SK-N-SH treated with all-trans-retinoic acid at 6 μM for 48 hours (cell line): ENCODE data around the gene TNS3.

ENCODE experiments used
- ATAC-seq: fragments of 200-7000 bp; cut with Tn5 transposase; 3 replicates; pipeline ENCODE4 v1.9.1; 2020; ENCODE audit warnings: mild to moderate bottlenecking, moderate library complexity
- ARNTL ChIP-seq: fragments of 450-650 bp; formaldehyde crosslinking; IDR thresholded peaks from 2 replicates; pipeline ENCODE4 v1.5.0; 2020; ENCODE audit warnings: low read depth, mild to moderate bottlenecking, moderate library complexity, borderline replicate concordance
- BACH2 ChIP-seq: fragments of 250-450 bp; sonication (Bioruptor Pico); IDR thresholded peaks from 2 replicates; pipeline ENCODE4 v1.9.0; 2021; ENCODE audit warnings: mild to moderate bottlenecking, borderline replicate concordance
- CREB5 ChIP-seq: fragments of 250-450 bp; sonication (Bioruptor Pico); IDR thresholded peaks from 2 replicates; pipeline ENCODE4 v1.5.1; 2020; ENCODE audit warnings: low read depth, mild to moderate bottlenecking, moderate library complexity
- CSDC2 ChIP-seq: fragments of 250-450 bp; sonication (Bioruptor Pico); IDR thresholded peaks from 2 replicates; pipeline ENCODE4 v1.5.0; 2020; ENCODE audit warnings: mild to moderate bottlenecking, moderate library complexity
- CSRNP3 ChIP-seq: fragments of 250-450 bp; sonication (Bioruptor Pico); IDR thresholded peaks from 2 replicates; pipeline ENCODE4 v1.5.1; 2021; ENCODE audit warnings: mild to moderate bottlenecking, moderate library complexity
- ESRRG ChIP-seq: fragments of 250-450 bp; sonication (Bioruptor Pico); IDR thresholded peaks from 2 replicates; pipeline ENCODE4 v1.6.1; 2021; ENCODE audit warnings: mild to moderate bottlenecking
- GLIS3 ChIP-seq: fragments of 250-450 bp; sonication (Bioruptor Pico); IDR thresholded peaks from 2 replicates; pipeline ENCODE4 v1.5.0; 2020; ENCODE audit warnings: mild to moderate bottlenecking, moderate library complexity
- ISL1 ChIP-seq: fragments of 250-450 bp; sonication (Bioruptor Pico); IDR thresholded peaks from 2 replicates; pipeline ENCODE4 v2.1.2; 2022; ENCODE audit warnings: mild to moderate bottlenecking, moderate library complexity
- PPARA ChIP-seq: fragments of 250-450 bp; sonication (Bioruptor Pico); IDR thresholded peaks from 2 replicates; pipeline ENCODE4 v1.5.0; 2020; ENCODE audit warnings: mild to moderate bottlenecking, borderline replicate concordance
- RARB ChIP-seq: fragments of 250-450 bp; sonication (Bioruptor Pico); IDR thresholded peaks from 2 replicates; pipeline ENCODE4 v1.8.0; 2021; ENCODE audit warnings: mild to moderate bottlenecking, moderate library complexity
- SNAI2 ChIP-seq: fragments of 250-450 bp; sonication (Bioruptor Pico); IDR thresholded peaks from 2 replicates; pipeline ENCODE4 v1.5.0; 2020; ENCODE audit warnings: mild to moderate bottlenecking, moderate library complexity
- TCF4 ChIP-seq: fragments of 250-450 bp; sonication (Bioruptor Pico); IDR thresholded peaks from 2 replicates; pipeline ENCODE4 v1.8.0; 2021; ENCODE audit warnings: mild to moderate bottlenecking, moderate library complexity, borderline replicate concordance
- TSHZ2 ChIP-seq: fragments of 250-450 bp; sonication (Bioruptor Pico); IDR thresholded peaks from 2 replicates; pipeline ENCODE4 v1.5.0; 2020; ENCODE audit warnings: mild to moderate bottlenecking, moderate library complexity
- ZC3H10 ChIP-seq: fragments of 250-450 bp; sonication (Bioruptor Pico); IDR thresholded peaks from 2 replicates; pipeline ENCODE4 v1.5.1; 2021; ENCODE audit warnings: mild to moderate bottlenecking, moderate library complexity
- ZFP30 ChIP-seq: fragments of 450-650 bp; formaldehyde crosslinking; IDR thresholded peaks from 2 replicates; pipeline ENCODE4 v1.5.0; 2022; ENCODE audit warnings: mild to moderate bottlenecking, moderate library complexity
- ZNF565 ChIP-seq: fragments of 450-650 bp; formaldehyde crosslinking; conservative IDR thresholded peaks from 2 replicates; pipeline ENCODE4 v1.5.0; 2020; ENCODE audit warnings: low read depth, mild to moderate bottlenecking, moderate library complexity
- ZNF70 ChIP-seq: fragments of 450-650 bp; formaldehyde crosslinking; IDR thresholded peaks from 2 replicates; pipeline ENCODE4 v1.5.0; 2020; ENCODE audit warnings: mild to moderate bottlenecking, moderate library complexity

The TNS3 gene

GRCh38 chr7:47516985-47517600 is 64.8 kb downstream of the TNS3 start:
- no peak for TF ChIP-seq BACH2
- no peak for TF ChIP-seq ISL1
- TF ChIP-seq SNAI2 (CRISPR knock-in tag) = no peak
- no peak for TF ChIP-seq CSDC2 (CRISPR knock-in tag)
- TF ChIP-seq TCF4 (CRISPR knock-in tag) = no peak
- no peak for TF ChIP-seq RARB
- no peak for TF ChIP-seq TSHZ2 (CRISPR knock-in tag)
- no peak for TF ChIP-seq ZC3H10 (CRISPR knock-in tag)
- TF ChIP-seq ZFP30 = no peak
- no peak for TF ChIP-seq ZNF565 (CRISPR knock-in tag)
- TF ChIP-seq, all 23 proteins: peak for 0
- no peak for ATAC-seq

- no peak for TF ChIP-seq CSDC2 (CRISPR knock-in tag)
- TF ChIP-seq CREB5 (CRISPR knock-in tag) = no peak
- TF ChIP-seq ZNF70 = no peak
- TF ChIP-seq TCF4 (CRISPR knock-in tag) = no peak
- TF ChIP-seq RARB = no peak
- TF ChIP-seq SNAI2 (CRISPR knock-in tag) = no peak
- no peak for TF ChIP-seq ARNTL (CRISPR knock-in tag)
- no peak for TF ChIP-seq ESRRG (CRISPR knock-in tag)
- no peak for TF ChIP-seq ZC3H10 (CRISPR knock-in tag)
- TF ChIP-seq GLIS3 (CRISPR knock-in tag) = no peak
- TF ChIP-seq TSHZ2 (CRISPR knock-in tag) = no peak
- no peak for ATAC-seq
Measured at GRCh38 chr7:47516386-47516785, 65.5 kb downstream of the TNS3 start.

- no peak for ATAC-seq
- TF ChIP-seq ZNF565 (CRISPR knock-in tag) (no peak), CSDC2 (CRISPR knock-in tag) (no peak), PPARA (CRISPR knock-in tag) (no peak), TSHZ2 (CRISPR knock-in tag) (no peak), CSRNP3 (no peak), CREB5 (CRISPR knock-in tag) (no peak), RARB (no peak)
Measured at GRCh38 chr7:47515305-47515834, 66.5 kb downstream of the TNS3 start.
